ENCODE data around the gene A4GALT.

GRCh38 chr22:42704896-42705295 is 15.8 kb downstream of the A4GALT start:
- TF ChIP-seq ZNF70 (CRISPR knock-in tag; IDR thresholded peaks at IDR 0.05) (no peak), PATZ1 (CRISPR knock-in tag; IDR thresholded peaks at IDR 0.05; ENCODE audit: borderline replicate concordance) (no peak), ZC3H10 (CRISPR knock-in tag; IDR thresholded peaks at IDR 0.05) (no peak)

All from SK-N-SH treated with all-trans-retinoic acid at 6 μM for 48 hours (cell line).